ENCODE results near the gene PRR9.
"Not testable (repeated sequence)": the region's sequence is repeated elsewhere in the genome, so short reads cannot be mapped to it uniquely, and the experiment has no call there.

DNA sequence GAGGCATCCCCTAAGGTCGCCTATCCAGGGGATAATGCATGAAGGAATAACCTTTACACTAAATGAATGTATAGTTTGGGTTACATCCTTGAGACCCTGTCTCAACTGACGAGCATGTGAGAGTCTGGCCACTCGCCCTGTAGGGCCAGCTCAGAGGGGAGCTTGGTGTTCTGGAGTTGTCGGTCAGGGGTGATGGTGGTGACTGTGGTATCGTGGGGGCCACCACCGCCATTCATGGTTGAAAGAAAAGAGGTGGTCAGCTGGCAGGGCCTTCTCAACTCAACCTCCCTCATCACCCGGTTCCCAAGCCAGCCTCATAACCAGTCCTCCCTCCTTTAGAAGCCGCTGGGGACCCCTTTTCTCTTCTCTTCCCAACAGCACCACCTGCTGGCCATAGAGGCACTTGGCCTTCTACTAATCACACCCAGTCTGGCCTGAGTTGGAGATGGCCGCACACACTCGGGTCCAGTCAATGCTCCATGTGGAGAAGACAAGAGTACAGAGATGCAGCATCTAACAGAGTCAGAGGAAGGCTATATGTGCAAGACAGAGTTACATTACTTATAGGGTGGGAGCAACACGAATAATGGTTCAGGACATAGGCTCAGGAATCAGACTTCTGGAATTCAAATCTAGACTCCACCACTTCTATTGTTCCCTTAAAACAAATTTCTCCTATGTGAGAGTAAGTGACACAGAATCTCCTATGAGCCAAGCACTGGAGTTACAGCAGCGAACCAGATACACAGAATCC lies 11.9 kb downstream of the PRR9 start:
- TF ChIP-seq, protein P1, sequence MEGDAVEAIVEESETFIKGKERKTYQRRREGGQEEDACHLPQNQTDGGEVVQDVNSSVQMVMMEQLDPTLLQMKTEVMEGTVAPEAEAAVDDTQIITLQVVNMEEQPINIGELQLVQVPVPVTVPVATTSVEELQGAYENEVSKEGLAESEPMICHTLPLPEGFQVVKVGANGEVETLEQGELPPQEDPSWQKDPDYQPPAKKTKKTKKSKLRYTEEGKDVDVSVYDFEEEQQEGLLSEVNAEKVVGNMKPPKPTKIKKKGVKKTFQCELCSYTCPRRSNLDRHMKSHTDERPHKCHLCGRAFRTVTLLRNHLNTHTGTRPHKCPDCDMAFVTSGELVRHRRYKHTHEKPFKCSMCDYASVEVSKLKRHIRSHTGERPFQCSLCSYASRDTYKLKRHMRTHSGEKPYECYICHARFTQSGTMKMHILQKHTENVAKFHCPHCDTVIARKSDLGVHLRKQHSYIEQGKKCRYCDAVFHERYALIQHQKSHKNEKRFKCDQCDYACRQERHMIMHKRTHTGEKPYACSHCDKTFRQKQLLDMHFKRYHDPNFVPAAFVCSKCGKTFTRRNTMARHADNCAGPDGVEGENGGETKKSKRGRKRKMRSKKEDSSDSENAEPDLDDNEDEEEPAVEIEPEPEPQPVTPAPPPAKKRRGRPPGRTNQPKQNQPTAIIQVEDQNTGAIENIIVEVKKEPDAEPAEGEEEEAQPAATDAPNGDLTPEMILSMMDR (IDR thresholded peaks at IDR 0.05): not testable (repeated sequence)
- TF ChIP-seq POLR2A, EP300, POLR2AphosphoS5 (IDR thresholded peaks at IDR 0.05): not testable (repeated sequence)

Measured in suprapubic skin (tissue), 4 donors.